ENCODE results near the gene DCUN1D5. TPM values are rescaled to one million over a fixed set of nuclear protein-coding genes. Genes with fewer than 3 reads are reported as not detected.
A peak's percentile ranks its signal among the peaks of the same experiment; 100 is the strongest.

DCUN1D5 gene
- total and polyA plus RNA-seq, 2 donors (not counting 1 experiment from before 2014, with no cell fraction given) = 45.7 TPM

- Histone ChIP-seq H3K27me3 (ENCODE audit: control insufficient read depth, insufficient read depth, low read length) (no peaks in the 10 kb centered on the region), H3K4me2 (ENCODE audit: extremely low read depth, insufficient read depth, low read length) (no peak overlapping the region), H3K79me2 (ENCODE audit: control insufficient read depth, insufficient read depth, low read length) (no peaks in the 10 kb centered on the region), H2AFZ (ENCODE audit: low read length) (no peak overlapping the region), H3K4me1 (ENCODE audit: control insufficient read depth, extremely low read depth, insufficient read depth, low read length) (no peaks in the 10 kb centered on the region), H3K27ac (ENCODE audit: insufficient read depth, low read length) (no peak overlapping the region), H4K20me1 (ENCODE audit: control insufficient read depth, extremely low read depth, insufficient read depth, low read length) (no peaks in the 10 kb centered on the region), H3K9ac (ENCODE audit: insufficient read depth, low read length) (no peak overlapping the region), H3K36me3 (ENCODE audit: control insufficient read depth, insufficient read depth, low read length) (no peaks in the 10 kb centered on the region), H3K9me3 (ENCODE audit: control insufficient read depth, insufficient read depth, low read depth, low read length) (no peaks in the 10 kb centered on the region), H3K4me3 (replicated peaks in 1 of 4; ENCODE audit: control extremely low read depth in 1 of 4, insufficient read depth in 1 of 4, low read depth in 3 of 4, low read length in 4 of 4) (no peak overlapping the region)
- TF ChIP-seq CTCF (conservative IDR thresholded peaks at IDR 0.05 in 1 of 2, IDR thresholded peaks at IDR 0.05 in 1 of 2; ENCODE audit: low read depth in 1 of 2, low read length in 2 of 2) (no peak), EZH2 (IDR thresholded peaks at IDR 0.05; ENCODE audit: low read length, missing control alignments) (no peak)
- peak in 1 of 2 donors; percentile 76 for DNase-seq (ENCODE audit: low read depth in 2 of 2)
These were observed 40.7 kb downstream of the DCUN1D5 start for GRCh38 chr11:103051151-103051801.

DNA sequence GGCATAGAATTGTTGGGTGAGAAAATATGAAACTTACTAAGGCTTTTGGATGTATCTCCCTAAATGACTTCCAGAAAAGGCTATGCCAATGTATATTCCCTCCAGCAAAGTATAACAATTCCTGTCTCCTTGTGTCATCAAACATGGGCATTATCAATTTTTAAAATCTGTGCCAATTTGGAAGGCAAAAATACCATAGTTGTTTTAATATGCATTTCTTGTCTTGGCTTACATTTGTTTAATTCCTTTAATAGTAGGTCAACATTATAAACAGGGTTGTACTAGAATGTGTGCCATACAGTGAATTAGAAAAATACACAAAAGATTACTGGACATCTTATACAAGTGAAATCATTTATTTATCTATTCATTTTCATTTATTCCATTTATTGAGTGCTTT lies 41.6 kb downstream of the DCUN1D5 start:
- TF ChIP-seq EZH2 (IDR thresholded peaks at IDR 0.05; ENCODE audit: low read length, missing control alignments) (no peak), CTCF (conservative IDR thresholded peaks at IDR 0.05 in 1 of 2, IDR thresholded peaks at IDR 0.05 in 1 of 2; ENCODE audit: low read depth in 1 of 2, low read length in 2 of 2) (no peak)
- DNase-seq (ENCODE audit: low read depth in 2 of 2) = no peak
- no peaks in the 10 kb centered on the region for H3K36me3 ChIP-seq (ENCODE audit: control insufficient read depth, insufficient read depth, low read length)
- H4K20me1 ChIP-seq (ENCODE audit: control insufficient read depth, extremely low read depth, insufficient read depth, low read length) = no peaks in the 10 kb centered on the region
- H3K79me2 ChIP-seq (ENCODE audit: control insufficient read depth, insufficient read depth, low read length) = no peaks in the 10 kb centered on the region
- H2AFZ ChIP-seq (ENCODE audit: low read length) = no peak overlapping the region
- H3K27ac ChIP-seq (ENCODE audit: insufficient read depth, low read length) = no peak overlapping the region
- no peak overlapping the region for H3K4me3 ChIP-seq (replicated peaks in 1 of 4; ENCODE audit: control extremely low read depth in 1 of 4, insufficient read depth in 1 of 4, low read depth in 3 of 4, low read length in 4 of 4)
- H3K9ac ChIP-seq (ENCODE audit: insufficient read depth, low read length) = no peak overlapping the region
- H3K27me3 ChIP-seq (ENCODE audit: control insufficient read depth, insufficient read depth, low read length) = no peaks in the 10 kb centered on the region
- no peaks in the 10 kb centered on the region for H3K4me1 ChIP-seq (ENCODE audit: control insufficient read depth, extremely low read depth, insufficient read depth, low read length)
- H3K4me2 ChIP-seq (ENCODE audit: extremely low read depth, insufficient read depth, low read length) = no peak overlapping the region
- H3K9me3 ChIP-seq (ENCODE audit: control insufficient read depth, insufficient read depth, low read depth, low read length) = no peaks in the 10 kb centered on the region

GRCh38 chr11:103047837-103048236 lies 44.1 kb downstream of the DCUN1D5 start:
- TF ChIP-seq EZH2 (IDR thresholded peaks at IDR 0.05; ENCODE audit: low read length, missing control alignments) (no peak), CTCF (conservative IDR thresholded peaks at IDR 0.05 in 1 of 2, IDR thresholded peaks at IDR 0.05 in 1 of 2; ENCODE audit: low read depth in 1 of 2, low read length in 2 of 2) (no peak)
- Histone ChIP-seq H3K4me1 (ENCODE audit: control insufficient read depth, extremely low read depth, insufficient read depth, low read length) (no peaks in the 10 kb centered on the region), H3K27ac (ENCODE audit: insufficient read depth, low read length) (no peak overlapping the region), H3K4me2 (ENCODE audit: extremely low read depth, insufficient read depth, low read length) (no peak overlapping the region), H3K4me3 (replicated peaks in 1 of 4; ENCODE audit: control extremely low read depth in 1 of 4, insufficient read depth in 1 of 4, low read depth in 3 of 4, low read length in 4 of 4) (no peak overlapping the region), H3K36me3 (ENCODE audit: control insufficient read depth, insufficient read depth, low read length) (no peaks in the 10 kb centered on the region), H2AFZ (ENCODE audit: low read length) (no peak overlapping the region), H3K9me3 (ENCODE audit: control insufficient read depth, insufficient read depth, low read depth, low read length) (no peaks in the 10 kb centered on the region), H3K27me3 (ENCODE audit: control insufficient read depth, insufficient read depth, low read length) (no peaks in the 10 kb centered on the region), H4K20me1 (ENCODE audit: control insufficient read depth, extremely low read depth, insufficient read depth, low read length) (no peaks in the 10 kb centered on the region), H3K9ac (ENCODE audit: insufficient read depth, low read length) (no peak overlapping the region), H3K79me2 (ENCODE audit: control insufficient read depth, insufficient read depth, low read length) (no peaks in the 10 kb centered on the region)
- DNase-seq (ENCODE audit: low read depth in 2 of 2) = no peak

Measured in fibroblast of lung (primary cell).